HG02981 (cell line): Measurements from ENCODE around the gene SMAD4.
"Not testable (repeated sequence)": the region's sequence is repeated elsewhere in the genome, so short reads cannot be mapped to it uniquely, and the experiment has no call there.

Source experiments
- ATAC-seq: cut with Tn5 transposase; IDR thresholded peaks from one replicate; pipeline ENCODE4 v1.9.1; 2021; ENCODE audit warnings: mild to moderate bottlenecking, moderate library complexity; ENCODE audit not compliant: unreplicated experiment

Gene SMAD4

DNA sequence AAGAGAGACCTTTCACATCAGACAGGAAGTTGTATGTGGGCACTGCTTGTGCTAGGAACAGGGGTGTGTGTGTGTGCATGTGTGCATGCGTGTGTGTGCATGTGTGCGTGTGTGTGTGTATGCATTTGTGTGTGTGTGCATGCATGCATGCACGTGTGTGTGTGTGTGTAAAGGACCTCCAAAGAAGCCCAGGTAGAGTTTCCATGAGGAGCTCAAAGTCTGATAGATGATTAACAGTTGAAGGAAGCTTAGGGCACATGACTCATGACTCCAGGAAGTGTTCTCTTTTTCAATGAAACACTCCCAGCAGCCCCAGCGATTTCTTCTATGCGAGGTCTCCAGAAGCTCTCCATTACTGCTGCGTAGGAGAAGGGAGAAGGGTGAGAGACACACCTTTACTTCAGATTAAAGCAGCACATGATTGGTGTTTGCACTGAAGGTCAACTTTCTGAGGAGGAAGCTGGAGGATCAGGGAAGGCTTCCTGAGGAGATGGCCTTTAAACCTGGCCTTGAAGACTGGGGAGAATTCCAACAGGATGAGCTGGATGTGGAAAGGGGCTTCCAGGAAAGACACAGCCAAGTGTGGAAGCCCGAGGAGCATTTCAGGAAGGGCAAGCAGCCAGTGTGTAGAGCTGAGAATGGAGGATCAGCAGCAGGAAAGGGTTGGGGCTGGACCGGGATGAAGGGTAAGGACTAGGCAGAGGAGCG, 77.7 kb downstream of the SMAD4 start:
- no peak for ATAC-seq

DNA sequence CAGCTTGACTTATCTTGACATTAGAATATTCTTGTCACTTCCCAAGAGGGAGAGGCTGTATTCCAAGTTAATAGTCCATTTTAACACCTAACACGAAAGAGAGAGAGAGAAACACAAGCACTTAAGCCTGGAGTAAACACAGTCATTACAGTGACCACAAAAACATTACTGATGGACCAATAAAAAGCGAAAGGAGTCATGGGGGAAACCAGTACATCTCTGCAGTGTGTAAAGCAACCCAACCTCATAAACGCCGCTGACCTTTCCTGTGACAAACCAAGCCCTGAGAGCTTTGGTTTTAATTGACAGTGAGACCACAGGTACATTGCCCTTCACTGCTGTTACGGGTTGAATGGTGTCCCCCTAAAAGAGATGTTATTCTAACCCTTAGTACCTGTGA, 78.3 kb downstream of the SMAD4 start:
- ATAC-seq: no peak

DNA sequence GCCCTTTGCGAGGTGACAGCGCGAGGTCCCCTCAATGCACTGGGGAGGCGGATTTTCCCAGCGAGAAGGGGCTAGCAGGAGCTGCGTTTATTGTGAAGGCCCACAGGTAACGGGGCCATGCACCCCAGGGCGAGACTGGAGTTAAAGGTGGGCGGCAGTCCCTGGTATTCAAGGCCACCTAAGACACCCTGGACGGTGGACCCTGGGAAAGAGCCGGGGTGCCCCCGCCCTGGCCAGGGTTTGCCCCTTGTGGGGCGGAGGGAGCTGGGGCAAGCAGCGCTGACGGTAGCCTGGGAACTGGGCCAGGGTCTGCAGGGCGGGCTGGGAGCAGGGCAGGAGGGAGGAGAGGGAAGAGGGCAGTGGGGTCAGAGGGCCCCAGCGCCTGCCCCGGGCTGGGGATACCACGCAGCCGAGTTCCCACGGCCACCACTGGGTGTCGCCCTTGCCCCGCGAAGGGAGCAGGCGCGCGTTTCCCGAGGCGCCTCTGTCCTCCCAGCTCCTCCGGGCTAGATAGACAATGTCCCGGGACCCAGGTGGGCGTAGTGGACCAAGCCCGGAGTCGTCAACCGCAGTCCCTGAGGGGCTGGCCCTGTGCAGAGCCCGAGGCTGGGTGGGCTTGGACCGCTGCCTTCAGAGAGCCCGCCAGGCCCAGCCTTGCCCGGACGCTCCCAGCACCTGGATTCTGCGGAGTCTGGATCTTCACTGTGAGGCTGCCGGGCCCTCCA, 80.2 kb downstream of the SMAD4 start:
- peak; percentile 69 for ATAC-seq

DNA sequence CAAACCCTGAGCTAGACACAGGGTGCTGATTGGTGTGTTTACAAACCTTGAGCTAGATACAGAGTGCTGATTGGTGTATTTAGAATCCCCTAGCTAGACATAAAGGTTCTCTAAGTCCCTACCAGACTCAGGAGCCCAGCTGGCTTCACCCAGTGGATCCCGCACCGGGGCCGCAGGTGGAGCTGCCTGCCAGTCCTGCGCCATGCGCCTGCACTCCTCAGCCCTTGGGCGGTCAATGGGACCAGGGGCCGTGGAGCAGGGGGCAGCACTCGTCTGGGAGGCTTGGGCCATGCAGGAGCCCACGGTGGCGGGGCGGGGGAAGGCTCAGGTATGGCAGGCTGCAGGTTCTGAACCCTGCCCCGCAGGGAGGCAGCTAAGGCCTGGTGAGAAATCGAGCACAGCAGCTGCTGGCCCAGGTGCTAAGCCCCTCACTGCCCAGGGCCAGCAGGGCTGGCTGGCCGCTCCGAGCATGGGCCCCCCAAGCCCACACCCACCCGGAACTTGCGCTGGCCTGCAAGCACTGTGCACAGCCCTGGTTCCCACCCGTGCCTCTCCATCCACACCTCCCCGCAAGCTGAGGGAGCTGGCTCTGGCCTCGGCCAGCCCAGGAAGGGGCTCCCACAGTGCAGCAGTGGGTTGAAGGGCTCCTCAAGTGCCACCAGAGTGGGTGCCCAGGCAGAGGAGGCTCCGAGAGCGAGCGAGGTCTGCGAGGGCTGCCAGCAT, 81.8 kb downstream of the SMAD4 start:
- ATAC-seq: not testable (repeated sequence)

DNA sequence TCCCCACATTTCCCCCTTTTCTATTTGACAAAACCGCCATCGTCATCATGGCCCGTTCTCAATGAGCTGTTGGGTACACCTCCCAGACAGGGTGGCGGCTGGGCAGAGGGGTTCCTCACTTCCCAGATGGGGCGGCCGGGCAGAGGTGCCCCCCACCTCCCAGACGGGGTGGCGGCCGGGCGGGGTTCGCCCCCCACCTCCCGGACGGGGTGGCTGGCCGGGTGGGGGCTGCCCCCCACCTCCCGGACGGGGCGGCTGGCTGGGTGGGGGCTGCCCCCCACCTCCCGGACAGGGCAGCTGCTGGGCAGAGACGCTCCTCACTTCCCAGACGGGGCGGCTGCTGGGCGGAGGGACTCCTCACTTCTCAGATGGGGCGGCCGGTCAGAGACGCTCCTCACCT, 87.0 kb downstream of the SMAD4 start:
- ATAC-seq: not testable (repeated sequence)

DNA sequence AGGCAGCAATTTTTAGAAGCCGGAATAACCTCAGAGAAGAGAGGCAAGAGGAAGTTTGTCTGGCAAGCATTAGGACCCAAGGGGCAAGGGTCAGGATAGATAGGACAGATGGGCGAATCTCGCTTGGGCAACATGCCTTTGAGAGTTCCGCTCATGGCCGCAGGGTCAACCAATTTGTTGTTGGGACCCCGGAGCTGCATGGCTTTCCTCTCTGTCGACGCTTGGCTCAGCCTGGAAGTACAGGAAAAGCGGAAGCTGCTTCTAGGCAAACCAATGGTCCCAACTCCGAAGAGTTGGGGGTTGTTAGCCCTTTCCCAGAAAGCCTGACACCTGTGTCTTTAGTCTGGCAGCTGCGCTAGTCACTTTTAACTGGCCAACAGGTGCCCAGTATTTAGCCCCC, 89.5 kb downstream of the SMAD4 start:
- not testable (repeated sequence) for ATAC-seq

DNA sequence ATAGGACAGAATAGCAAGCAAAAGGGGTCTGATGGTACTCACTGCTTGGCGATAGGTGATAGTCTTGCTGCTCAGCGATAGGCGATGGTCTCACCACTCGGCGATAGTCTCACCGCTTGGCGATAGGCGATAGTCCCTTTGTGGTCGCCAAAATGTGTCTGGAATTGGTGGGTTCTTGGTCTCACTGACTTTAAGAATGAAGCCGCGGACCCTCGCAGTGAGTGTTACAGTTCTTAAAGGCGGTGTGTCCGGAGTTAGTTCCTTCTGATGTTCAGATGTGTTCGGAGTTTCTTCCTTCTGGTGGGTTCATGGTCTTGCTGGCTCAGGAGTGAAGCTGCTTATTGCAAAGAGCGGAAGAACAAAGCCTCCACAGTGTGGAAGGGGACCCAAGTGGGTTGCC, 90.0 kb downstream of the SMAD4 start:
- not testable (repeated sequence) for ATAC-seq

DNA sequence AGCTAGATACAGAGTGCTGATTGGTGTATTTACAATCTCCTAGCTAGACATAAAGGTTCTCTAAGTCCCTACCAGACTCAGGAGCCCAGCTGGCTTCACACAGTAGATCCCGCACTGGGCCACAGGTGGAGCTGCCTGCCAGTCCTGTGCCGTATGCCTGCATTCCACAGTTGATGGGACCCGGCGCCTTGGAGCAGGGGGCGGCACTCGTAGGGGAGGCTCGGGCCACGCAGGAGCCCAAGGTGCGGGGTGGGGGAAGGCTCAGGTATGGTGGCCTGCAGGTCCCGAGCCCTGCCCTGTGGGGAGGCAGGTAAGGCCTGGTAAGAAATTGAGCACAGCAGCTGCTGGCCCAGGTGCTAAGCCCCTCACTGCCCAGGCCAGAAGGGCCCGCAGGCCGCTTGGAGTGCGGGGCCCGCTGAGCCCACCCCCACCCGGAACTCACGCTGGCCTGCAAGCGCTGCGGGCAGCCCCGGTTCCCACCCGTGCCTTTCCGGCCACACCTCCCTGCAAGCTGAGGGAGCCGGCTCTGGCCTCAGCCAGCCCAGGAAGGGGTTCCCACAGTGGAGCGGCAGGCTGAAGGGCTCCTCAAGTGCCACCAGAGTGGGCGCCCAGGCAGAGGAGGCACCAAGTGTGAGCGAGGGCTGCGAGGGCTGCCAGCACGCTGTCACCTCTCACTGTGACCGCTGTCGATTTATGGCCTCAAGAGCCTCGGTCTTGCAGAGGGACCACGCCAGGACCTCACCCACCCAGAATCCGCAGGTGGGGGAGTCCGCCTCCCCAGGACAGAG, 91.0 kb downstream of the SMAD4 start:
- no peak for ATAC-seq

DNA sequence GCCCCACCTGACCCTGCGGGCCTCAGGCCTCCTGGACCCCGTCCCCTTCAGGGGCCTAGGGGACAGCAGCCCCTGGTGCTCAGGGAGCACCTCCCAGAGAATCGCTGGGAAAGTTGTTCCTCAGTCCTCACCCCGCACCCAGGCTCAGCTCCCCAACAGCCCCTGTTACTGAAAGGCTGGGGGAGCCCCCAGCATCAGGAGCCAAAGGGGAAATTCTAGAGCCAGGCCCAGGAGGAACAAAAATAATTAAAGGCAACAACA, 91.5 kb downstream of the SMAD4 start:
- no peak for ATAC-seq

DNA sequence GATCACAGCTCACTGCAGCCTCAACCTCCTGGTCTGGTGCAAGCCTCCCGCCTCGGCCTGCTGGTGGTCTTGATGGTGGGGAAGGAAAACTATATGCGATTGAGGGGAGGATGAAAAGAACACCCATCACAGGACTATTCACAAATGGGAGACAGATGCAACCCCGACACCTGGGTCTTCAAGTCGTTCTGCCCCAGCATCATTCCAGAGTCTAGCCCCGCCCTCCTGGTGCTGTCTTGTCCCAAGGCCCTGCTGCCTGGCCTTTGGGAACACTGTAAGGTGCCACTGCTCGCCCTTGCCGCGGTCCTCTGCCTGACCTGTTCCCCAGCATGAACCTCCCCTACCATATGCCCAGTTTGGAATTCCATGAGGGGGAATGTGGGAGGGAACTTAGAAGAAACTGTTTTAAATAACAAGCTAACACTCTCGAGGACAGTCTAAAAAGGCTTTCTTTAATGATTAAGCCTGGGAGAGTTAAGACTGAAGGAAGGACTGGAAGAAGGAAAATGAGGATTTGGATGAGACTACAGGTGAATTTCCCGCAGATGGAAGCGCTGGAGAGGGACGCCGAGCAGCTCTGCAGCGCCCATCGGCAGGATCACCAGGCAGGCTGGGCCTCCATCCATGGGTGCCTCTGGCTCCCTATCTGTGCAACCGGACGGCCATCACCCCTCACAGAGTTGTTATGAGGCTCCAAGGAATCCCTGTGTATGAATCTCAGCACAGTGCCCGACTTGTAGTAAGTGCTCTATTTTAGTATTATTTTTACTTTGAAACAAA, 92.4 kb downstream of the SMAD4 start:
- no peak for ATAC-seq

DNA sequence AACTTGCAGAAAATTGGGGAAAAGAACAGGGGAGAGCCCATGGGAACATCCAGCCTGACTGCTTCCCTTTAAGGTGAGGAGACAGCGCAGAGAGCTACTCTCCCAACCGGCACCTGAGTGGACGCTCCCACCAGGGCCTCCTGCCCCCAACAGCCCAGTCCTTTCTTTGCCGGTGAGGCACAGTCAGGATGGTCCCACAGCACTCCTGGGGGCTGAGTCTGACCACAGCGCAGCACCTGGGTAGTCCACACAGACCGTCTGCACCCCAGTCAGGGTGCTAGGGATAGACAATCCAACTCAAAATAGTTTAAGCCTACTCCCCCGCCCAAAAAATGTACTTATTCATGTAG, 93.0 kb downstream of the SMAD4 start:
- ATAC-seq: no peak

DNA sequence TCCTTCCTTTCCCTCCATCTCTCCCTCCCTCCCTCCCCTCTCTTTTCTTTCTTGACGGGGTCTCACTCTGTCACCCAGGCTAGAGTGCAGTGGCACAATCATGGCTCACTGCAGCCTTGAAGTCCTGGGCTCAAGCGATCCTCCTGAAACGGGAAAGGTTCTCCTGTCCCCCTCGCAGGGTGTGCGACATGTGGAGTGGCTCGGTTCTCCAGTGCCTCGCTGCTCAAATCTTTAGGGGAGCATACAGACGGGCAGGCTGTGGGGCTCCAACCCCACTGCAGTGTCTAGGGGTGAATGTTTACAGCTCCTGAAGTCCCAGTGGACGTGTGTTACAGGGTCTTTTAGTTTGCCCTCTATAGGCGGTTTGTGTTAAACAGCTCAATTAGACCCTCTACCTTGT, 93.5 kb downstream of the SMAD4 start:
- ATAC-seq: no peak

DNA sequence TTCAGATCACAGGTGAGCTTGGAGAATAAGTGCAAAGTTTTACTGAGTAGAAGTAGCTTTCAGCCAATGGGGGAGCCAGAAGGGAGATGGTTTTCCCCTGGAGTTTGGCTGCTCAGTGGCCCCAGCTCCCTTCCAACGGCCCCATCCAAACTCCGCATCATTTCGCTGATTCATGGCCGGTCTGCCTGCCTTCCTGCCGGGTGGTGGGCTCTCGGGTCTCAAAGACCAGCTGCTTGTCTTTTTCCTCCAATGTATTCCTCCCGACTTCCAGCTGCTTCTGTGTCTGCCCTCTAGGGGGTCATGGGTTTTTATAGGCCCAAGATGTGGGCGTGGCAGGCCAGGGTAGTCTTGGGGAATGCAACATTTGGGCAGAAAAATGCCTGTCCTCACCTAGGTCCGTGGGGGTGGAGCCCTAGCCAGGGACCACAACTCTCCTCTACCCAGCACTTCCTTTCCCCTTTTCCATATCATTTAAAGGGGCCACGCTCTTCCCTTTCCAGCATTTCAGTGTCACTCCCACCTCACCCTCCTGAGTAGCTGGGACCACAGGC, 94.0 kb downstream of the SMAD4 start:
- ATAC-seq: no peak

DNA sequence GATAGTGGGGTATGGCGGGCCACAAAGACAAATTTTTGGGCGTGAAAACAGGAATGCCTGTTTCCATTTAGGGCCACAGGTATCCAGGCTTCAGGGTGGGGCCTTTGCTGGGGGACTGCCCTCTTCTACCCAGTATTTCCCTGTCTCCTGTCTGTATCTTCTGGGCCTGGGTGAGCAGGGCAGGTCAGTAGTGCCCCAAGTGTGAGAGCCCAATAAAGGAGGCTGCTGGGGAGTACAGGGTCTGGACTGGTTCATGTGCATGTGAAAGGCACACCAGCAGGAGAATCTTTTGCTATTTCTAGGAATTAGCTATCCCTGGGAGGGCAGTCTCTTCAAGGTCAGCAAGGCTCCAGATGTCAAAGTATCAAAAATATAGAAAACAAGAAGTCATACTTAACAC, 96.0 kb downstream of the SMAD4 start:
- no peak for ATAC-seq

DNA sequence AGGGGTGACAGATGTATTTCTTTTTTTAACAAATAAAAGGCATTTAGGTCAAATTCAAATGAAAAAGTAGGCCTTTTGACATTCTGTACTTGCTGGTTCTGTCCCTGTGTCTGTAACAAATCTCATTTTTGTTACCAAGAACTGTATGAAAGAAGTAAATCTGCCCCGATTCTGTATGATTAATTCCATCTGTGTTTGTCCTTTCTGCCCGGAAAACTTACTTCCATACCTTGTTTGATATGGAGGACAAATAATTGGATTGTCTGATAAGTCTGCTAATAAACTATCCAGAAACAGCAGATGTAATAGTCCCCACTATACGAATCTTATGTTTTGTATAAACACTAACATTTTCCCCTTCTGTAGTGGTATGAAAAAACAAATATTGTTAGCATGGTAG, 97.7 kb downstream of the SMAD4 start:
- ATAC-seq: no peak

DNA sequence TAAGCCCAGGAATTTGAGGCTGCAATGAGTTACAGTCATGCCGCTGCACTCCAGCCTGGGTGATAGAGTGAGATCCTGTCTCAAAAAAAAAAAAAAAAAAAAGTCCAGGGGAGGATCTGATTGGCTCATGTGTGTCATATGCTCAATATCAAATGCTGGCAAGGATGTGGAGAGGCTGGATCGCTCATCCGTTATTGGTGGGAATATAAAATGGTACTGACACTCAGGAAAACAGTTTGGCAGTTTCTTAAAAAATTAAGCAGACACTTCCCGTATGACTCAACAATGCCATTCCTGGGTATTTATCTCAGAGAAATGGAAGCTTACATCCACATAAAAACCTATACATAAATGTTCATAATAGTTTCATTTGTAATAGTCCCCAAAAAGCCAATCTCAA, 98.5 kb downstream of the SMAD4 start:
- no peak for ATAC-seq

DNA sequence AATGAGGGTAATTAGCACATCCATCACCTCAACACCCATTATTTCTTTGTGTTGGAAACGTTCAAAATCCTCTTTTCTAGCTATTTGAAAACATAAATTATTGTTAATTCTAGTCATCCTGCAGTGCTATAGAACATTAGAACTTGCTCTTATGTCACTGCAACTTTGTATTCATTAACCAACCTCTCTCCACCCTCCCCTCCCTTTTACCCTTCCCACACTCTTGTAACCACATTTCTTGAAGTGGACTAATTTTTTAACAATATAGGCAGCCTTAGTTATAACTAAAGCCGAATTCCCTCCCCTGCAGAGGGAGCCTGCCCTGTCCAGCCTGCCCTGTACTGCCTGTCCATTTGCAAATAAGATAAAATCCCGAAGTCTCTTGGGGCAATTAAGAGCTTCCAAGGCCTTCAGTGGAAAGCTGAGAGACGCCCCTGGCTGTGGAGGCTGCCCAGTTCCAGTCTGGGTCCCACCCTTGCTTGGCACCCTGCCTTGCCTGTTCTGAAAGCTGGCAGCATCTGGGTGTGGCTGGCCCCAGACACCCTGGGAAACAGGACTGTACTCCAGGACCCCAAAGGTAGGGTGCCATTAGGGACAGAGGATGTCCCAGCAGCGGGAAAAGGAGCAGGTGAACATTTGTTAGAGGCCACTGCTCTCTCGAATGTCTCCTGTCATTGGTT, 102.4 kb downstream of the SMAD4 start:
- ATAC-seq: no peak

DNA sequence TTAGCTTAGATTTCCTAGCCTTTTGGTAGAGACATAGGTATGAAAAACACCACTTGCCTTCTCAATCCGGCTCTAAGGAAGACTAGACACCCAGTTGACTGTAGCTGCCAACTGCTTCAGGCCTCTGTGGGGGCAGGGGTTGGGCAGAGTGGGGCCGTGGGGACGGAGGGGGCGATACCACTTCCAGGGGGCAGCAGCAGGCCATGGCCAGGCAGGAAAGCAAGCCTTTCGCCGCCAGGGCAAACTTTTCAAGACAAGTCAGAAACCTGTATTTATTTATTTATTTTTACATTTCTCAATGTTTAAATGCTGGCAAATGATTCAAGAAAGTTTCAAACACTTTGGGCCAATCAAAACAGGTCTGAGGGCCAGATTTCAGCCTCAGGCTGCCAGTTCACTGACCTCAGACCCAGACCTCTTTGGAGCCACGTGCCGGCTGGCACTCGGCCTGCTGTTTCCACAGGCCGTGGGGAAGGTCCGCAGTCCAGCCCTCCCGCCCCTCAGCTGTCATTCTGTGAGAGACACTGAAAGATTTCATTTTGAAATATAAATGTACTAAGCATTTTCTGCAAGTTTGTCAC, 103.7 kb downstream of the SMAD4 start:
- no peak for ATAC-seq
